Measurements from ENCODE around the gene TRMT13. TPM values are rescaled to one million over a fixed set of nuclear protein-coding genes. Genes with fewer than 3 reads are reported as not detected.

The TRMT13 gene
- total and polyA plus RNA-seq, 2 of the 13 experiments (the other 11 are each of a cell fraction or from before 2014, with no cell fraction given) = 10.0 to 12.4 TPM

GRCh38 chr1:100132566-100133477 is at the start of gene TRMT13, which contains the start of gene SASS6 (continued):
- TF ChIP-seq ZNF18 (CRISPR knock-in tag; IDR thresholded peaks at IDR 0.05; ENCODE audit: insufficient replicate concordance) (peak; percentile 65), ELF3 (CRISPR knock-in tag; IDR thresholded peaks at IDR 0.05) (peak; percentile 94), TAF15 (IDR thresholded peaks at IDR 0.05; ENCODE audit: low read depth, low read length, poor library complexity, severe bottlenecking) (no peak), RNF219 (CRISPR knock-in tag; IDR thresholded peaks at IDR 0.05) (peak; percentile 53; the same call in 1 of the 2 replicates), REXO4 (CRISPR knock-in tag; IDR thresholded peaks at IDR 0.05; ENCODE audit: borderline replicate concordance) (no peak), BRD4 (CRISPR knock-in tag; IDR thresholded peaks at IDR 0.05) (no peak)

- WGBS (ENCODE audit: low lambda C conversion rate) = 95% methylated on average over 1 of the region's 1 CpG
- Histone ChIP-seq H3K27me3 (ENCODE audit: control insufficient read depth in 1 of 2, insufficient read depth in 2 of 2, low read length in 2 of 2) (no peaks in the 10 kb centered on the region), H3K9me3 (ENCODE audit: low read length) (no peaks in the 10 kb centered on the region), H4K20me1 (ENCODE audit: insufficient read depth, low read length) (no peaks in the 10 kb centered on the region), H3K4me2 (ENCODE audit: low read depth, low read length) (no peak overlapping the region), H3K4me1 (ENCODE audit: insufficient read depth, low read length) (no peaks in the 10 kb centered on the region), H3K27ac (ENCODE audit: extremely low read length, insufficient read depth, low read length) (no peak overlapping the region), H2AFZ (ENCODE audit: low read length) (no peak overlapping the region), H3K4me3 (replicated peaks in 1 of 3; ENCODE audit: insufficient read depth in 1 of 3, low read depth in 2 of 3, low read length in 3 of 3) (no peak overlapping the region), H3K9ac (ENCODE audit: insufficient read depth, low read depth, low read length) (no peak overlapping the region), H3K79me2 (ENCODE audit: insufficient read depth, low read length) (no peaks in the 10 kb centered on the region), H3K36me3 (replicated peaks in 1 of 2; ENCODE audit: control insufficient read depth in 1 of 2, insufficient read depth in 2 of 2, low read length in 2 of 2) (peaks cover 0 to 3% of the 10 kb centered on the region in 2 experiments; a peak in 2 of 5 replicates)
- ChIA-PET POLR2A (no interaction called here), CTCF (ENCODE audit: low intra/inter-chr PET ratio, low total read pairs) (no interaction called here)
- no TSS peak for BruUV-seq (replicated peaks)
- DNase-seq (ENCODE audit: low spot score) = no peak
- intact Hi-C loops (cut with micrococcal nuclease; ENCODE audit: unreplicated experiment) (no loop called here), in situ Hi-C loops (cut with HindIII; ENCODE audit: extremely low pct_ligation_motif_present, low pct_unique_long_range_greater_than_20kb) (no loop called here)
- no peak for FAIRE-seq
- ATAC-seq = no peak
- TF ChIP-seq ZBTB40 (IDR thresholded peaks at IDR 0.05) = no peak
- no peak for TF ChIP-seq ZBTB40 (CRISPR knock-in tag; IDR thresholded peaks at IDR 0.05)
Measured at GRCh38 chr1:100087396-100087795, 45.6 kb upstream of the TRMT13 start.

Data from HepG2 (cell line).